Stimulated activated CD4-positive, alpha-beta T cell treated with anti-CD3 and anti-CD28 coated beads, Interleukin-2, amount 100 ng/mL, for 24 hours (primary cell): ENCODE results near the gene LCN9.

Source experiments
- DNase-seq, 2 donors: peaks; one replicate each; pipeline ENCODE4 v3.0.0-alpha.2; 2020

LCN9 gene

GRCh38 chr9:135701067-135701958 lies 38.2 kb downstream of the LCN9 start:
- DNase-seq, result no peak

- DNase-seq, result peak; percentile 60 to 76
Measured at GRCh38 chr9:135701959-135702721, 39.0 kb downstream of the LCN9 start, which contains the start of gene KCNT1. Gene KCNT1, plus strand, starts transcription at chr9:135702185. Its CDS starts 74 bp downstream, at chr9:135702259.

GRCh38 chr9:135703726-135704125 lies 40.6 kb downstream of the LCN9 start:
- DNase-seq, result no peak

GRCh38 chr9:135704483-135704882 lies 41.4 kb downstream of the LCN9 start:
- no peak for DNase-seq

DNA sequence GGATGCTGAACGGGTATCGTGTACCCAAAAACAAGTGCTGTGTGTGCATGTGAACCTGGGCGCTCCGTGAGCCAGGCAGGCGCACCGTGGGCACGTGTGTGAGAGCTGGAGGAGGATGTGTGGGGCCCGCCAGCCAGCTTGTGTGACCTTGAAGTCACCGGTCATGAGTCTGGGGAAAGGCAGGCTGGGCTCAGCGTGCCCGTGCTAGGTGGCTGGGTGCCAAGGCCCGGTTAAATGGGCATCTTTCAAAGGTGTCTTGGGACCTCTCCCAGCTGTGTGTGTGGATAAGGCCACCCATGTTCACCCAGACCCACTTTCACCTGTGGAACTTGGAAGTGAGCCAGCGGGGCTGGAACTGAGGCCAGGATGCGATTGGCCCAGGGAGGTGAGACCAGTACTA lies 42.3 kb downstream of the LCN9 start:
- DNase-seq, result no peak

DNA sequence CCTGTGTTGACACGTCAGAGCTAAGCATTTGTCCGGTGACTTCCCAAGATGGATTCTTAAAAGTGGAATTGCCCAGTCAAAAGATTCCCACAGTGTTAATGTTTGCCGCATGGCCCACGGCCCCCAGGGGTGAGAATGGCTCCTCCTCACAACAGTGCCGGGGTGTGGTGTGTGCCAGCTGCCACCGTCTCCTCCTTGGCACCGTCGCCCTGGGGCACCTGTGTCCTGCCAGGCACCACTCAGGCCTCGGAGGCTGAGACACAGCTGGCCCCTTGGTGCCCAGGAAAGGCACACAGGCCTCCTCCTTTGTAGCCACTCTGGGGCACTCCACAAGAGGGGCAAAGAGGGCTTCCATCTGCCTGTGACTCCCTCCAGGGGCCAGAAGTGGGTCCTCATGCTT lies 43.2 kb downstream of the LCN9 start:
- DNase-seq, result no peak

DNA sequence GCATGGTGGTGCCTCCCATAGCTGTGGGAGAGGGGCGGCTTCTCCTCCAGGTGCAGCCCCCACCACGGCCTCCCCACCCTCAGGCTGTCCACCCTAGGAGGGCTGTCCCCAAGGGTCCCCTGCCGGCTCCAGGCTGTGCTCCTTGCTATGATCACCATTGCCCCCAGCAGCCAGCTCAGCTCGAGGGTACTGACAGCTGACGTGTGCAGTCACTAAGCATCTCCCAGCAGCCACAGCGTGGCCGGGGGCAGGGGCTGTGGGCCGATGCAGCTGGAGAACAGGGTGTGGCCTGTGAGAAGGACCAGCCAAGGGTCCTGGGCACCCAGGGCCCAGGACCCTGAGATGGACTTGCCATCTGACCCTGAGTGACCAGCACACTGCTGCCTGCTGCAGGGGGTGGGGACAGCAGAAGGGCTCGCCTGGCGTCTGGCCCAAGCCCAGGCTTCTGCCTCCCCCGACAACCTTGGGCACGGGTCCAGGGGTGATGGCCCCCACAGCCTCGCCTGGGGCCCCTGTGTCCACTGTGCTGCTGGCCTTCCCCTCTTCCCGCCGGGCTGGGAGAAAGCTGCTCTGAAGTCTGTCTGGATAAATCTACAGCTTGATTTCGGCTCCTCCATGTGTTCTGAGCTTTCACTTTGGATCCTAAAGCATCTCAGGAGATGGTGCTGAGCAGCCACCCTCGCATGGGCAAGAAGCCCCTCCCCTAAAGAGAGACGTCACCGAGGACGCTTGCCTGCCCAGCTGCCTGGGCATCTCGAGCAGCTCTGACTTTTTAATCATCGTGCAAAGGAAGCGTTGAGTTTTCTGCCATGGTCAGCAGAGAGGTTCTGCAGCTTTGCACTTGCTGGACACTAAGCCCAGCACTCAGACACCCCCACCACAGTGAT lies 44.4 kb downstream of the LCN9 start:
- no peak for DNase-seq

- no peak for DNase-seq
Measured at GRCh38 chr9:135708164-135708563, 45.1 kb downstream of the LCN9 start.

- DNase-seq, result no peak
Measured at GRCh38 chr9:135711391-135711790, 48.3 kb downstream of the LCN9 start.

DNA sequence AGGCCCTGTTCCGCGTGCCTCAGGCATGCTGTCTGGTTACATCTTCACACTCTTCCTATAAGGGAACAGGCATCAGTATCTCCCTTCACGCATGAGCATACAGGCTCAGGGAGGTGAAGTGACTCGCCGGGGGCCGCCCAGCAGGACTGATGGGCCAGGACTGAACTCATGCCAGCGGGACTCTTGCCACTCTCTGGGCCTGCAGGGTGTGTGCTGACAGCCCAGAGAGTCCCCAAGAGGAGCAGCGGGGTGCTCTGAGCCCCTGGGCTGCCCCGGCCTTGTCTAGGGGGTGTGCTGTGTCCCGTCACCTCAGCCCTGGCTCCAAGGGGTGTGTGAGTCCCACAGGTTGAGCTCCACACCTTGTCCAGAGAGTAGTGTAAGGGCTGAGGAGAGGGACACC lies 48.8 kb downstream of the LCN9 start:
- DNase-seq, result no peak

GRCh38 chr9:135712613-135713295 lies 49.6 kb downstream of the LCN9 start:
- no peak for DNase-seq

DNA sequence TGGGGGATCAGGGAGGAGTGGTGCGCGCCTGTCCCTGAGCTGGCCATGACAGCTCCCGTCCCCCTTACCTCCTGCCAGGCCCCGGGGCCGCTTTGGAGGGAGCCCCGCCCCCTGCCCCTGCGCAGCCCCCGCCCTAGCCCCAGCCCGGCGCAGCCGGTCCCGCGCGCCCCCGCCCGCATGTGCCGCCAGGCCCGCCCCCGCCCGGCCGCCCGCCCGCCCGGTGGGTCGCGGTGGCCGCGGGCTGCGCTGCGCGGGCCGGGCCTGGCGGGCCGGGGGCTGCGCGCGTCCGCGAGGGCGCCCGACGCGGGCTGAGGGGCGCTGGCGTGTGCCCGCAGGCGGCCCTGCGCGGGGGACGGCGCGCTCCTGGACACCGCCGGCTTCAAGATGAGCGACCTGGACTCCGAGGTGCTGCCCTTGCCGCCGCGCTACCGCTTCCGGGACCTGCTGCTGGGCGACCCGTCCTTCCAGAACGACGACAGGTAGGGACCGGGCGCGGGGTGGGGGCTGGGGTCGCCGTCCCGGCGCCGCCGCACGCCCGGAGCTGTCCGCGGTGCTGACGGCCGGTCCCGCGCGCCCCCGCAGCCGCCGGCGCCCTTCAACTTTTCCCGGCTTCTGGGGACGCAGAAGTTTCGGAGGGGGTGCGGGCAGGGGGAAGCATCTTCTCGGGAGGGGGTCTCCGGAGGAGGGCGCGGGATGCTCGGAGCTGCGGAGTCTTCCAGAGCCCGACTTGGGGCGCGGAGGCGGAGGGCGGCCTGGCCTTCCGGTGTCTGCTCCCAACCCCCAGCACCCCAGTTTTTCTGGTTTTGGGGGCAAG lies 51.3 kb downstream of the LCN9 start:
- no peak for DNase-seq

DNA sequence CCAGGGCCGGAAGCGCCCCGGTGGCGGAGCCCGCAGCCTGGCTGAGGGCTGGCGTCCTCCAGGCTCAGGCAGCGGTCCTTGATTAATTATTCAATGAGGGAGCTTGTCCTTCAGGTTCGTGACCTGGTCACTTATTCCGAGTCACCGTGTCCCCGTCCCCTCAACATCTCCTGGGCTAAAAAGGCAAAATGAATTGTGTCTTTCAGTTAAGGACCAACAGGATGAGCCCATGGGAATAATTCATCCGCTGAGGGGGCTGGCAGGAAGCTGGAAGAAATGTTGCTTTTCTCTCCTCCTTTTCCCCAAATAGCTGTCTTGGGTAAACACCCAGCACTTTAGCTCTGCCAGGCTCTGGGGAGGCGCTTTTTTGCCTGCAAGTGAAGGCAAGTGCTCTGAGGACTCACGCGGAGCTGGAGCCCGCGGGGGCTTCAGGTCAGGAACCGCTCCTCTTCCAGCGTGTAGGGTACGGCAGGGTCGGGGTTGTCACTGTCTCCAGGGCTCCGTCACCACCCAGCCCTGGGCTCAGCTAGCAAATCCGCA lies 52.0 kb downstream of the LCN9 start:
- no peak for DNase-seq

DNA sequence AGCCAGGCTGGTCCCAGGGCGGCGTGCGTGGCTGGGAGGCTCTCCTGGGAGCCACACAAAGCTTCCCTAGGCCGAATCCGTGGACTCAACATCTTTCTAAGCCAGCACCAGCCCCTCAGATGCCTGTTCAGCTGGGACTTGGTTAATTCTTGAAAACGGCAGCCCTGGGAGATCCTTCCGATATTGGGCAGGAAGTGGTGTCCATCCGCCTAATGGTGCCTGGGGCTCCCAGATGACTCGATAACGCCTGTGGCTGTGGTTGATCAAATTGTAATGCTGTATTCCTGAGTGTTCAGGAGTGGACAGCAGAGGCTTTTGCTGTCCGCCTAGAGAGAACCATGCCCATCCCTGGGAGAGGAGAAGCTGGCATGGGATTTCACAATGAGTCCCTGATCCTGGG lies 52.9 kb downstream of the LCN9 start:
- DNase-seq, result no peak
